NCI-H2029 treated with DMSO at 0.1 percent for 48 hours (cell line): Measurements from ENCODE around the gene DENND4C.
"Not testable (repeated sequence)": the region's sequence is repeated elsewhere in the genome, so short reads cannot be mapped to it uniquely, and the experiment has no call there.

ENCODE experiments used
- DNase-seq: peaks from one replicate; lab custom pipeline; 2025; lab: John Stamatoyannopoulos, UW

Gene DENND4C

GRCh38 chr9:19224563-19224962 is 5.9 kb upstream of the DENND4C start:
- DNase-seq, result no peak

DNA sequence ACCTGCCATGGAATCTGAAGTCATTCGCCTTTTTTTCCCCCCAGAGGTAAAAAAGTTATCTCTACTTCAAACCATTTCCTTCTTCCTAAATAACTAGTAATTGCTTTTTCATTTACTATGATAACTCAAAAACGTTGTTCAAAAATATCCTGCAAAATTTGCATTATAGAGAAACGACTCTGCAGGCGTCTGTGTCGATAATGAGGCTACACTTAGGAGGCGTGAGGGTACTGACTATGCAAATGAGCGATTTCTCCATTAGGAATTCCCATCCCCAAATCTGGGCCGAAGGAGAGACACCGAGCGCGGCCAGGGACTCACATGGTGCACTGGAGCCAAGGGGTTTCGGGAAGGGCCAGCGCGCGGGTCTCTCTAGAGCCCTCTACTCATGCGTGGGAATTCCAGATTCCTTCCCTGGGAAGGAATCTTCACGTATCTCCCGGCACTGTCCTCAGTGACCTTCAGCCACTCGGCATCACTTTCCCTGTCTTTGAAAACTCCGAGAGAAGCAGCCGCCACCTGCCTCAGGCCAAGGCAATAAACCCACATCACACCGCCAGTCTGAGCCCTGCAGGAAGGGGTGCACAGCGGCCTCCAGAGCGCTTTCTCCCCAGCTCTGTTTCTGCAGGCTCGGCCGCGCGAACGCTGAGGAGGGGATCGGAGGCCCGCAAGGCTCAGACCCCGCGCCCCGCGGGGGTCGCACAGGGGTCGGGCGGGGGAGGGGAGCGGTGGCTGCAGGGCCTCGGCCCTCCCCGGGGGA is 718 bp upstream of the DENND4C start:
- no peak for DNase-seq

- DNase-seq, result no peak
Measured at GRCh38 chr9:19231126-19231903, 822 bp downstream of the DENND4C start.

DNA sequence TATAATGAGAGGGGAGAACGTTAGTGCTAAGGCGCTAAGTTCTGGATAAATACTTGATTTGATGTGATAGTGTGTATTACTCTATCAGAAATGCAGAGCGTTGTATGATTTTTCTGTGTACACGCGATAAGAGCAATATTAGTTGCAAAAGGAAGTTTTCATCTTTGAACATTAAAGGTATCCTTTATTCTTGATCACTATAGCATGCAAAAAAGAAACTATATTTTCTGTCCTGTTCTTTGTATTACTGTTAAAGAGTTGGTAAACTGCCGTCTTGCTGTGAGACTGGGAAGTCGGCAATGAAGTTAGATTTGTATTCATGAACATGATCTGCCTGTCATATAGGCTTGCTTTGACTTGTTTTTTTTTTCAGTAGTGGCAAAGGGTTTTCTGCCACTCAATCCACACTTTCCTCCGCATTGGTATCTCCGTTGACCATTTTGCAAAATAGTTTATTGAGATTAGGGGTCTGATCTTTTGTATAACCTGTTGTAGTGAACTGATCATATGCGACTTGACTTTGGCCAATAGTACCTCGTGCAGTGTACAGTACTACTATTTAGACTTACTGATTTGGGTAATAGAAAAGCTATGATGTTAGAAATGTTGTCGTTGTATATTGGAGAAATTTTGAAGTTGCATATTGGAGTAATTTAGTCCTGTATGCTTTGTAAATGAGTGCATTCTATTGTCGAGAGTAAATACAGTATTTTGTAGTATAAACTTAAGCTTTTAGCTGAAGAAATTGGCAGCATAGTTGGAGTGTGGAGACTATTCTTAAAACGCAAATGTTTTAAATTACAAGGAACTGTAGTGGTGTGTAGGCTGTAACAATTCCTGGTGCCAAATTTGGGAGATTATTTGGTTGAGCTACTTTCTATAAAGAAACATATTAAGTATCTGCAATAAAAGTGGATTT is 1.7 kb downstream of the DENND4C start:
- DNase-seq, result no peak

GRCh38 chr9:19232823-19233194 is 2.3 kb downstream of the DENND4C start:
- peak; percentile 23 for DNase-seq

- no peak for DNase-seq
Measured at GRCh38 chr9:19233344-19233743, 2.9 kb downstream of the DENND4C start.

DNA sequence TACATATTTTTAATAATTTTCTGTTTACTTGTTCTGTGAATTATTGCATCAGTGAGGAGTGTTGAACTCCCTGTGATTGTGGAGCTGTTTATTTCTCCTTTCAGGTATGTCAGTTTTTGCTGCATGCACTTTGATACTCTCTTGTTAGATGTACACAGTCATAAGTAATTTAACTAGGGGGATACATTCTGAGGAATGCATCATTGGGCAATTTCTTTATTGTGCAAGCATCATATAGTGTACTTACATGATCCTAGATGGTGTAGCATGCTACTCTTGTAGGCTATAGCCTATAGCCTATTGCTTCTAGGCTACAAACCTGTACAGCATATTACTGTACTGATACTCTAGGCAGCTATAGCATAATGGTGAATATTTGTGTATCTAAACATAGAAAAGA is 9.5 kb downstream of the DENND4C start:
- no peak for DNase-seq

GRCh38 chr9:19241728-19242127 is 11.2 kb downstream of the DENND4C start:
- DNase-seq, result no peak

GRCh38 chr9:19243366-19244033 is 13.0 kb downstream of the DENND4C start:
- DNase-seq, result no peak

- no peak for DNase-seq
Measured at GRCh38 chr9:19246891-19247290, 16.4 kb downstream of the DENND4C start.

DNA sequence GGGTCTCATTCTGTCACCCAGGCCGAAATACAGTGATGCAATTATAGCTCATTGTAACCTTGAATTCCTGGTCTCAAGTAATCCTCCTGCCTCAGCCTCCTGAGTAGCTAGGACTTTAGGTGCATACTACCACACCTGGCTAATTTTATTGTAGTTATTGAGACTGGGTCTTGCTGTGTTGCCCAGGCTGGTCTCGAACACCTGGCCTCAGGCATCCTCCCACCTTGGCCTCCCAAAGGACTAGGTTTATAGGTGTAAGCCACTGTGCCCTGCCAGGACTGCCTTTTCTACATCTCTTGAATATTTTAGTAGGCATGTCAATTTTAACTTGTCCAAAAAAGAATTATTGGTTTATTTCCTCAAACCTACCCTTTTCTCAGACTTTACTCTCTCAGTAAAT is 16.9 kb downstream of the DENND4C start:
- no peak for DNase-seq

- not testable (repeated sequence) for DNase-seq
Measured at GRCh38 chr9:19250346-19250745, 19.9 kb downstream of the DENND4C start.

DNA sequence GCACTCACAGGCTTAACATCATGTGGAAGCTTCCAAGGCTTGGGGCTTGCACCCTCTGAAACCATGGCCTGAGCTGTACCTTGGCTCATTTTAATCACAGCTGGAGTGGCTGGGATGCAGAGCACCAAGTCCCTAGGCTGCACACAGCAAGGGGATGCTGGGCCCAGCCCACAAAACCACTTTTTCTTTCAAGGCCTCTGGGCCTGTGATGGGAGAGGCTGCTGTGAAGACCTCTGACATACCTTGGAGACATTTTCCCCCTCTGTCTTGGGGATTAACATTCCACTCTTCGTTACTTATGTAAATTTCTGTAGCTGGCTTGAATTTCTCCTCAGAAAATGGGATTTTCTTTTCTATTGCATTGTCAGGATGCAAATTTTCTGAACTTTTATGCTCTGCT is 20.7 kb downstream of the DENND4C start:
- DNase-seq, result not testable (repeated sequence)

DNA sequence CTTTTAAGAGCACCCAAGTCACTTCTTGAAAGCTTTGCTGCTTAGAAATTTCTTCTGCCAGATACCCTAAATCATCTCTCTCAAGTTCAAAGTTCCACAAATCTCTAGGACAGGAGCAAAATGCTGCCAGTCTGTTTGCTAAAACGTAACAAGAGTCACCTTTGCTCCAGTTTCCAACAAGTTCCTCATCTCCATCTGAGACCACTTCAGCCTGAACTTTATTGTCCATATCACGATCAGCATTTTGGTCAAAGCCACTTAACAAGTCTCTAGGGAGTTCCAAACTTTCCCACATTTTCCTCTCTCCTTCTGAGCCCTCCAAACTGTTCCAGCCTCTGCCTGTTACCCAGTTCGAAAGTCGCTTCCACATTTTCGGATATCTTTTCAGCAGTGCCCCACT is 21.1 kb downstream of the DENND4C start:
- DNase-seq, result not testable (repeated sequence)

DNA sequence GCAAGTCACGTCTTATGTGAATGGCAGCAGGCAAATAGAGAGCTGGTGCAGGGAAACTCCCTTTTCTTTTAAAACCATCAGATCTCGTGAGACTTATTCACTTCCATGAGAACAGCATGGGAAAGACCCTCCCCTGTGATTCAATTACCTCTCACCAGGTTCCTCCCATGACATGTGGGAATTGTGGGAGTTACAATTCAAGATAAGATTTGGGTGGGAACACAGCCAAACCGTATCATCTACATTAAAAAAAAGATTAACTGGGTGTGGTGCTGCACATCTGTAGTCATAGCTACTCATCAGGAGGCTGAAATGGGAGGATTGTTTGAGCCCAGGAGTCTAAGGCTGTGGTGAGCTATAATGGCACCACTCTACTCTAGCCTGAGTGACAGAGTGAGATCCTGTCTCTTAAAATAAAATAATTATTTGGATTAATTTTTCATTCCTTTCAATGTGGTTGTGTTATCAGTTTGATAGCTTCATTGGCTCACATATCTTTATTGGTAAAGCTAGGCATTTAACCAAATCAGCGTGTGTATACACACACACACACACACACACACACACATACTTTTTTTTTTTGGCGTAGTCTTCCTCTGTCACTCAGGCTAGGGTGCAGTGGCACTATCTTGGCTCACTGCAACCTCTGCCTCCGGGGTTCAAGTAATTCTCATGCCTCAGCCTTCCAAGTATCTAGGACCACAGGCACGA is 21.8 kb downstream of the DENND4C start:
- DNase-seq, result no peak

DNA sequence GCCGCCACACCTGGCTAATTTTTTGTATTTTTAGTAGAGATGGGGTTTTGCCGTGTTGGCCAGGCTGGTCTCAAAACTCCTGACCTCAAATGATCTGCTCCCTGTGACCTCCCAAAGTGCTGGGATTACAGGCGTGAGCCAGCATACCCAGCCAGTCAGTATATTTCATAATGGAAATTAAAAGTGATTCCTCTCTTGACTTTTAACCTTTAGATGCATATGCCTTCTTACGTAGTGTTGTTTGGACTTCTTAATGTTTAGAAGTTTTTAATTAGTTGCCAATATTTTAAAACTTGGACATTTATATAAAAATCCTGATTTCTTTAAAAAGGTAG is 22.4 kb downstream of the DENND4C start:
- DNase-seq, result no peak

DNA sequence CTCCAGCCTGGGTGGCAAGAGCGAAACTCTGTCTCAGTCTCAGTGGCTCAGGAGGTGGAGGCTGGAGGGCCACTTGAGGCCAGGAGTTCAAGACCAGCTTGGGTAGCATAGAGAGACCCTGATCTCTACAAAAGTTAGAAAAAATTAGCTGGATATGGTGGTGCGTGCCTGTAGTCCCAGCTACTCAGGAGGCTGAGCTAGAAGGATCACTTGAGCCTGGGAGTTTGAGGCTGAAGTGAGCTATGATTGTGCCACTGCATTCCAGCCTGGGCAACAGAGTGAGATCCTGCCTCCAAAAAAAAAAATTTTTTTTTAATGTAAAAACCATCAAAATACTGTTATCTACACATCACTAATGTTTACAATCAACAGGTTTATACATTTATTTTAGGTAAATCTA is 24.6 kb downstream of the DENND4C start:
- no peak for DNase-seq

DNA sequence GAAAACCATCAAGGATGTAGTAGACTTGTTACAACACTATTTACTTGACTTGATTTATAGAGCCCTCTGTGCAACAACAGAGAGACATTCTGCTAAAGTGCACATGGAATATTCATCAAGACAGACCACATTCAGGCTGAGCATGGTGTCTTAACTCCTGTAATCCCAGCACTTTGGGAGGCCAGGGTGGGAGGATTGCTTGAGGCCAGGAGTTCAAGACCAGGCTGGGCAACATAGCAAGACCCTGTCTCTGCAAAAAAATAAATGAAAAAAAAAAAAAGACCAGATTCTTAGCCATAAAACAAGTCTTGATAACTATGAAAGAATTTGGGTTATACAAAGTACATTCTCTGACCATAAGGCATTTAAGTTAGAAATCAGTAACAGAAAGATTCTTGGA is 25.3 kb downstream of the DENND4C start:
- DNase-seq, result no peak

- not testable (repeated sequence) for DNase-seq
Measured at GRCh38 chr9:19259665-19260255, 29.3 kb downstream of the DENND4C start.

DNA sequence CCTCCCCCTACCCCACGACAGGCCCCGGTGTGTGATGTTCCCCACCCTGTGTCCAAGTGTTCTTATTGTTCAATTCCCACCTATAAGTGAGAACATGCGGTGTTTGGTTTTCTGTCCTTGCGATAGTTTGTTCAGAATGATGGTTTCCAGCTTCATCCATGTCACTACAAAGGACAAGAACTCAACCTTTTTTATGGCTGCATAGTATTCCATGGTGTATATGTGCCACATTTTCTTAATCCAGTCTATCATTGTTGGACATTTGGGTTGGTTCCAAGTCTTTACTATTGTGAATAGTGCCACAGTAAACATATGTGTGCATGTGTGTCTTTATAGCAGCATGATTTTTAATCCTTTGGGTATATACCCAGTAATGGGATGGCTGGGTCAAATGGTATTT is 35.1 kb downstream of the DENND4C start:
- DNase-seq, result not testable (repeated sequence)
